ENCODE data around the gene FGF10. TPM values are rescaled to one million over a fixed set of nuclear protein-coding genes. Genes with fewer than 3 reads are reported as not detected.

FGF10 gene
- not detected in 2 replicates for total RNA-seq

DNA sequence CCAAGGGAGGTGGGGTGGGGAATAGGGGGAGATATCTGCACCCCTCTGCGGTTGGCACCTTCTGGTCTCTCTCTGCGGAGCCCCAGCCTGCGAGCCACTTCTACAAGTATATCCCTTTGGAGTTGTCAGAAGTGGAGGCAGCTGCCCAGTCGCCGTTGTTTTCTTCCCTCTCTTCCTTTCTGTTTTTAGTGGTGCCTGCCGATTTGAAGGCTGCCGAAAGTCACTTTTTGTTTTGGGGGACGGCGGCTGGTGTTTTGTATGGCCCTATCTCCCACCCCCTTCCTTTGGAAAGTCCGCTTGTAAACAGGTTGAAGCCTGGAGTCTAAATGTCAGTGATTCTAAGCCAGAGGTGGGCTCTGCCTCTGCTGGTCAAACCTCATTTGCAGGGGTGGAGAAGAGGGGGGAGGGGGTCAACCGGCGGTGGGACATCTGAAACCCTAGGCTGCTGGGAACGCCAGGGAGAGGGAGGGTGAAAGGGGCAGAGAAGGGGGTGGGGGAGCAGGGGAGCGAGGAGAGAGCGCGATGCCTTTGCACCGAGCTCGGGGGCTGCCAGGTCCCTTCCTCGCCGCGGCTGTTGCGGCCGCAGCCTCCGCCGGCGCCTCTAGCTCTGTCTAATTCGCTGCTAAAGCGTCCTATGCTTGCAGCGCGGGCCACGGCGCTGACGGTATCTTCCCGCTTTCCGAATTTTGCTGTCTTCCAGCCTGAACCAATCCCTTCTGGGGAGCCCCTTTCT lies at the start of gene FGF10:
TSS of gene FGF10 (minus strand) at position 331 of the 733 bp plus-strand sequence. CDS start 738 bp downstream, outside the sequence.

Data from myometrial cell (primary cell).